IMR-90 (cell line): ENCODE measurements around the gene CWC27. TPM values are rescaled to one million over a fixed set of nuclear protein-coding genes. Genes with fewer than 3 reads are reported as not detected.

Experiments
- ATAC-seq: fragments of 200-7000 bp; cut with Tn5 transposase; 2 replicates; pipeline ENCODE4 v1.9.1; 2020; ENCODE audit warnings: low read depth, mild to moderate bottlenecking, moderate library complexity
- BruUV-seq: library from RNA; stranded (reverse); fragments of 400-500 nt; replicated peaks from 2 replicates; lab custom pipeline; 2021; lab: Mats Ljungman, UMichigan
- CTCF ChIA-PET: fragments of 300-600 bp; formaldehyde crosslinking; extraction: SDS; loops from one replicate; lab custom pipeline; 2021; ENCODE audit warnings: antibody characterized with exemption; lab: Yijun Ruan, JAX
- POLR2A ChIA-PET: fragments of 300-600 bp; sonication (Branson Sonifier 250); formaldehyde crosslinking; loops from one replicate; lab custom pipeline; 2022; ENCODE audit warnings: antibody characterized with exemption; ENCODE audit not compliant: unreplicated experiment; lab: Charles Lee
- DNase-seq: peaks from one replicate; pipeline ENCODE4 v3.0.0; 2013
- H2AFZ ChIP-seq: replicated peaks from 2 replicates; pipeline ENCODE3; 2013; ENCODE audit warnings: low read length, mild to moderate bottlenecking; ENCODE audit not compliant: poor library complexity
- H2AK5ac ChIP-seq: 2 replicates; pipeline ENCODE4 v1.6.1; 2013; ENCODE audit warnings: low read depth, low read length, inconsistent platforms
- H2AK9ac ChIP-seq: replicated peaks from 2 replicates; pipeline ENCODE3; 2013; ENCODE audit warnings: mild to moderate bottlenecking, low read depth, low read length, moderate library complexity; ENCODE audit not compliant: poor library complexity
- H2BK120ac ChIP-seq: 2 replicates; pipeline ENCODE4 v1.6.1; 2013; ENCODE audit warnings: low read depth, low read length, inconsistent platforms
- H2BK15ac ChIP-seq: 3 replicates; pipeline ENCODE4 v1.6.1; 2013; ENCODE audit warnings: low read depth, low read length, inconsistent platforms
- H2BK20ac ChIP-seq: 2 replicates; pipeline ENCODE4 v1.6.1; 2013; ENCODE audit warnings: low read depth, mild to moderate bottlenecking, inconsistent platforms, low read length, moderate library complexity
- H2BK5ac ChIP-seq: 2 replicates; pipeline ENCODE4 v1.6.1; 2013; ENCODE audit warnings: mild to moderate bottlenecking, low read depth, low read length, inconsistent platforms; ENCODE audit not compliant: poor library complexity, severe bottlenecking
- H3K14ac ChIP-seq: replicated peaks from 2 replicates; pipeline ENCODE4 v1.6.1; 2013; ENCODE audit warnings: low read depth, low read length, inconsistent platforms
- H3K18ac ChIP-seq: 2 replicates; pipeline ENCODE4 v1.6.1; 2013; ENCODE audit warnings: low read depth, low read length, control low read depth
- H3K23ac ChIP-seq: 2 replicates; pipeline ENCODE4 v1.6.1; 2013; ENCODE audit warnings: low read depth, low read length, inconsistent platforms
- H3K27ac ChIP-seq: 2 replicates; pipeline ENCODE4 v1.5.1; 2013; ENCODE audit warnings: mild to moderate bottlenecking, control low read depth, low read length; ENCODE audit not compliant: insufficient read depth
- H3K27me3 ChIP-seq: 2 replicates; pipeline ENCODE4 v1.6.1; 2013; ENCODE audit warnings: low read length; ENCODE audit not compliant: control insufficient read depth, insufficient read depth
- H3K36me3 ChIP-seq: 2 replicates; pipeline ENCODE4 v1.6.1; 2013; ENCODE audit warnings: low read length, mixed read lengths; ENCODE audit not compliant: control insufficient read depth, insufficient read depth
- H3K4ac ChIP-seq: 2 replicates; pipeline ENCODE4 v1.6.1; 2013; ENCODE audit warnings: low read depth, low read length, inconsistent platforms
- H3K4me1 ChIP-seq: 2 replicates; pipeline ENCODE4 v1.6.1; 2013; ENCODE audit warnings: low read length, mixed read lengths; ENCODE audit not compliant: control insufficient read depth, insufficient read depth
- H3K4me2 ChIP-seq: 2 replicates; pipeline ENCODE4 v1.6.1; 2013; ENCODE audit warnings: low read depth, mild to moderate bottlenecking, control low read depth, low read length, moderate library complexity
- H3K4me3 ChIP-seq: 2 replicates; pipeline ENCODE4 v1.5.1; 2013; ENCODE audit warnings: low read depth, mild to moderate bottlenecking, control low read depth, low read length, moderate library complexity; ENCODE audit not compliant: insufficient read depth
- H3K56ac ChIP-seq: 2 replicates; pipeline ENCODE4 v1.6.1; 2013; ENCODE audit warnings: low read length, inconsistent platforms; ENCODE audit not compliant: insufficient read depth; ENCODE audit errors: extremely low read depth
- H3K79me1 ChIP-seq, 2 experiments: 2 replicates each; pipeline ENCODE4 v1.6.1; 2013; ENCODE audit warnings: low read length in 2 of 2, inconsistent platforms in 1 of 2, low read depth in 1 of 2
- H3K9ac ChIP-seq: 2 replicates; pipeline ENCODE4 v1.6.1; 2013; ENCODE audit warnings: low read depth, low read length, control low read depth
- H3K9me1 ChIP-seq: 2 replicates; pipeline ENCODE4 v1.6.1; 2013; ENCODE audit warnings: low read length, inconsistent platforms; ENCODE audit not compliant: insufficient read depth
- H3K9me3 ChIP-seq: 2 replicates; pipeline ENCODE4 v1.6.1; 2013; ENCODE audit warnings: low read length; ENCODE audit not compliant: control insufficient read depth, insufficient read depth
- H4K20me1 ChIP-seq: 2 replicates; pipeline ENCODE4 v1.6.1; 2013; ENCODE audit warnings: low read length, inconsistent platforms; ENCODE audit not compliant: insufficient read depth
- H4K5ac ChIP-seq: 2 replicates; pipeline ENCODE4 v1.6.1; 2013; ENCODE audit warnings: mild to moderate bottlenecking, low read depth, low read length, control low read depth
- H4K8ac ChIP-seq, 2 experiments: 2 replicates each; pipeline ENCODE4 v1.6.1; 2013; ENCODE audit warnings: low read depth in 2 of 2, low read length in 2 of 2, control low read depth in 1 of 2, inconsistent platforms in 1 of 2
- H4K91ac ChIP-seq: 2 replicates; pipeline ENCODE4 v1.6.1; 2013; ENCODE audit warnings: low read depth, low read length, inconsistent platforms; ENCODE audit not compliant: insufficient read depth
- CEBPB ChIP-seq: IDR thresholded peaks from 2 replicates; pipeline ENCODE4 v1.6.1; 2012; ENCODE audit warnings: low read depth, low read length, improper control_type of control experiment
- CTCF ChIP-seq: conservative IDR thresholded peaks from 2 replicates; pipeline ENCODE4 v1.5.1; 2012; ENCODE audit warnings: mild to moderate bottlenecking, low read depth, low read length, improper control_type of control experiment
- MAFK ChIP-seq: IDR thresholded peaks from 2 replicates; pipeline ENCODE4 v1.6.1; 2012; ENCODE audit warnings: low read depth, low read length, improper control_type of control experiment
- MXI1 ChIP-seq: IDR thresholded peaks from 2 replicates; pipeline ENCODE4 v1.6.1; 2012; ENCODE audit warnings: low read depth, mild to moderate bottlenecking, low read length, moderate library complexity, borderline replicate concordance
- POLR2A ChIP-seq: IDR thresholded peaks from 2 replicates; pipeline ENCODE4 v1.6.1; 2012; ENCODE audit warnings: mild to moderate bottlenecking, low read depth, low read length
- RAD21 ChIP-seq: IDR thresholded peaks from 2 replicates; pipeline ENCODE4 v1.6.1; 2012; ENCODE audit warnings: low read length, improper control_type of control experiment
- dilution Hi-C: fragments of 300-500 bp; cut with HindIII; formaldehyde crosslinking; loops from one replicate; pipeline ENCODE4 v1.14.3; 2018; ENCODE audit warnings: low sequenced_read_pairs; ENCODE audit not compliant: unreplicated experiment
- in situ Hi-C: fragments of 300-500 bp; cut with MboI; formaldehyde crosslinking; loops from 3 replicates; pipeline ENCODE4 v1.14.3; 2019; ENCODE audit warnings: low sequenced_read_pairs, inconsistent platforms, mixed read lengths
- intact Hi-C: fragments of 100-400 bp; cut with micrococcal nuclease; formaldehyde crosslinking; loops from 2 replicates; pipeline ENCODE4 v1.10.0; 2022
- polyA plus RNA-seq, 3 experiments: library from polyadenylated mRNA; depleted of rRNA; stranded (reverse); fragments of >200 nt; gene quantifications; 2 replicates each; pipeline ENCODE4 v1.2.3, GENCODE V29; 2012; ENCODE audit warnings: low replicate concordance in 1 of 3
- total RNA-seq: library from RNA; depleted of rRNA; stranded (reverse); fragments of >200 nt; gene quantifications from 2 replicates; pipeline ENCODE4 v1.2.3, GENCODE V29; 2012

The CWC27 gene
- total and polyA plus RNA-seq, 2 of the 4 experiments (the other 2 are of a cell fraction), result 13.3 to 17.1 TPM

- no peak for TF ChIP-seq CEBPB
These were observed 25.5 kb downstream of the CWC27 start (continued) for GRCh38 chr5:64794053-64794770.

- Histone ChIP-seq H3K14ac (no peak overlapping the region), H4K91ac (no peak overlapping the region), H3K4me1 (peaks cover 2% of the 10 kb centered on the region), H2BK120ac (no peak overlapping the region), H3K9me1 (peaks cover 3% of the 10 kb centered on the region; the same call in 1 of the 2 replicates), H2AK5ac (no peak overlapping the region), H4K20me1 (no peaks in the 10 kb centered on the region), H3K4me3 (no peak overlapping the region), H3K56ac (no peak overlapping the region), H3K9me3 (no peaks in the 10 kb centered on the region), H4K5ac (no peak overlapping the region), H3K4ac (no peak overlapping the region), H3K4me2 (no peak overlapping the region), H3K27me3 (no peaks in the 10 kb centered on the region), H2BK5ac (no peak overlapping the region), H2BK20ac (no peak overlapping the region), H4K8ac (no peak overlapping the region), H3K36me3 (0 out of 2 replicates have a peak, but pooled peaks cover 2% of the 10 kb centered on the region), H3K79me1 (no peaks in the 10 kb centered on the region), H3K23ac (no peak overlapping the region), H2AK9ac (no peak overlapping the region), H3K27ac (no peak overlapping the region), H2AFZ (no peak overlapping the region), H3K18ac (no peak overlapping the region), H3K9ac (no peak overlapping the region), H2BK15ac (no peak overlapping the region)
- TF ChIP-seq POLR2A (no peak), MXI1 (no peak), CTCF (no peak), RAD21 (no peak), CEBPB (no peak), MAFK (no peak)
- CTCF ChIA-PET, result no interaction called here
- intact Hi-C loops (no loop called here), dilution Hi-C loops (no loop called here), in situ Hi-C loops (loop anchor here (25.0 kb wide), 1 partner anchor 559 kb away; no protein-coding TSS in a partner anchor)
- DNase-seq, result no peak
- POLR2A ChIA-PET, result no interaction called here
- no TSS peak for BruUV-seq
- no peak for ATAC-seq
These were observed 27.6 kb downstream of the CWC27 start for GRCh38 chr5:64796301-64796700.
